Neutrophil (primary cell): ENCODE results near the gene BMAL2.

Experiments
- H3K27ac ChIP-seq: fragments of 200-600 bp; sonication (generic); 2 replicates; pipeline ENCODE4 v1.5.1; 2016; ENCODE audit warnings: mild to moderate bottlenecking, moderate library complexity
- H3K27me3 ChIP-seq: fragments of 200-600 bp; sonication (generic); 2 replicates; pipeline ENCODE4 v1.6.0; 2016; ENCODE audit warnings: mild to moderate bottlenecking
- H3K36me3 ChIP-seq: fragments of 200-600 bp; sonication (generic); 2 replicates; pipeline ENCODE4 v1.5.1; 2017
- H3K4me1 ChIP-seq, 2 experiments: fragments of 200-600 bp in 1 of 2; sonication (generic) in 1 of 2; 1 replicate in 1 of 2; 2 replicates in 1 of 2; pipeline versions ENCODE4 v1.5.1 to v1.6.1; 2013 to 2016; ENCODE audit warnings: low read depth in 1 of 2, low read length in 1 of 2, mild to moderate bottlenecking in 1 of 2, moderate library complexity in 1 of 2; ENCODE audit not compliant: control insufficient read depth in 1 of 2, insufficient read depth in 1 of 2
- H3K4me3 ChIP-seq, 2 experiments: fragments of 200-600 bp in 1 of 2; sonication (generic) in 1 of 2; 1 replicate in 1 of 2; 2 replicates in 1 of 2; pipeline ENCODE4 v1.5.1; 2013 to 2016; ENCODE audit warnings: low read depth in 1 of 2, low read length in 1 of 2, mild to moderate bottlenecking in 1 of 2, moderate library complexity in 1 of 2
- H3K9me3 ChIP-seq: fragments of 200-600 bp; sonication (generic); 2 replicates; pipeline ENCODE4 v1.5.1; 2016
- CTCF ChIP-seq: fragments of 200-600 bp; sonication (generic); IDR thresholded peaks from 2 replicates; pipeline ENCODE4 v1.5.1; 2016; ENCODE audit warnings: antibody characterized with exemption

BMAL2 gene

GRCh38 chr12:27366621-27367020 is 34.0 kb downstream of the BMAL2 start:
- Histone ChIP-seq H3K27me3 (no peaks in the 10 kb centered on the region), H3K4me3 (no peak overlapping the region), H3K4me1 (no peaks in the 10 kb centered on the region), H3K9me3 (no peaks in the 10 kb centered on the region), H3K27ac (no peak overlapping the region), H3K36me3 (no peaks in the 10 kb centered on the region)
- TF ChIP-seq CTCF: no peak

- Histone ChIP-seq H3K36me3 (no peaks in the 10 kb centered on the region), H3K4me3 (no peak overlapping the region), H3K9me3 (no peaks in the 10 kb centered on the region), H3K27ac (no peak overlapping the region), H3K27me3 (no peaks in the 10 kb centered on the region), H3K4me1 (no peaks in the 10 kb centered on the region)
- TF ChIP-seq CTCF: no peak
Observed at GRCh38 chr12:27367078-27367477, 34.4 kb downstream of the BMAL2 start.

GRCh38 chr12:27382171-27382795 is 49.6 kb downstream of the BMAL2 start:
- Histone ChIP-seq H3K4me1 (no peaks in the 10 kb centered on the region), H3K9me3 (no peaks in the 10 kb centered on the region), H3K36me3 (no peaks in the 10 kb centered on the region), H3K4me3 (no peak overlapping the region), H3K27ac (no peak overlapping the region), H3K27me3 (no peaks in the 10 kb centered on the region)
- TF ChIP-seq CTCF: no peak
